ENCODE results near the gene LMOD2.

- TF ChIP-seq CTCF (conservative IDR thresholded peaks at IDR 0.05; ENCODE audit: low read depth in 2 of 2) (no peak), EZH2 (IDR thresholded peaks at IDR 0.05; ENCODE audit: low read depth, unreplicated experiment) (no peak), EZH2phosphoT487 (IDR thresholded peaks at IDR 0.05; ENCODE audit: unreplicated experiment) (no peak), CREB1 (CRISPR knock-in tag; IDR thresholded peaks at IDR 0.05; ENCODE audit: low read depth) (no peak), REST (IDR thresholded peaks at IDR 0.05; ENCODE audit: unreplicated experiment) (no peak), ZNF331 (CRISPR knock-in tag; IDR thresholded peaks at IDR 0.05; ENCODE audit: low read depth) (no peak), POLR2AphosphoS5 (IDR thresholded peaks at IDR 0.05; ENCODE audit: low read depth) (no peak)
Measured at GRCh38 chr7:123679614-123680013, 23.9 kb downstream of the LMOD2 start.
